ENCODE data around the gene TAMM41.

Gene TAMM41

GRCh38 chr3:11829416-11829815 is 17.3 kb downstream of the TAMM41 start:
- DNase-seq (ENCODE audit: insufficient read length, low spot score), result no peak
- TF ChIP-seq POLR2A (IDR thresholded peaks at IDR 0.05; ENCODE audit: low read depth, low read length), result no peak
- FAIRE-seq, result no peak

GRCh38 chr3:11826628-11827265 is 19.9 kb downstream of the TAMM41 start:
- DNase-seq (ENCODE audit: insufficient read length, low spot score), result no peak
- no peak for TF ChIP-seq POLR2A (IDR thresholded peaks at IDR 0.05; ENCODE audit: low read depth, low read length)
- no peak for FAIRE-seq

- DNase-seq (ENCODE audit: insufficient read length, low spot score) (no peak), FAIRE-seq (no peak)
- no peak for TF ChIP-seq POLR2A (IDR thresholded peaks at IDR 0.05; ENCODE audit: low read depth, low read length)
These were observed 21.4 kb downstream of the TAMM41 start for GRCh38 chr3:11825301-11825700.

- peak; percentile 58 for DNase-seq (ENCODE audit: insufficient read length, low spot score)
- TF ChIP-seq POLR2A (IDR thresholded peaks at IDR 0.05; ENCODE audit: low read depth, low read length), result no peak
- FAIRE-seq, result peak; percentile 98
These were observed 26.1 kb downstream of the TAMM41 start for GRCh38 chr3:11820531-11821041.

- DNase-seq (ENCODE audit: insufficient read length, low spot score) (no peak), FAIRE-seq (peak; percentile 61)
- no peak for TF ChIP-seq POLR2A (IDR thresholded peaks at IDR 0.05; ENCODE audit: low read depth, low read length)
These were observed 27.5 kb downstream of the TAMM41 start for GRCh38 chr3:11819146-11819689.

- DNase-seq (ENCODE audit: insufficient read length, low spot score) (no peak), FAIRE-seq (peak; percentile 93)
- no peak for TF ChIP-seq POLR2A (IDR thresholded peaks at IDR 0.05; ENCODE audit: low read depth, low read length)
These were observed 28.7 kb downstream of the TAMM41 start for GRCh38 chr3:11818033-11818432.

GRCh38 chr3:11815111-11815510 is 31.6 kb downstream of the TAMM41 start:
- TF ChIP-seq POLR2A (IDR thresholded peaks at IDR 0.05; ENCODE audit: low read depth, low read length), result no peak
- DNase-seq (ENCODE audit: insufficient read length, low spot score) (no peak), FAIRE-seq (no peak)

- FAIRE-seq, result no peak
- no peak for DNase-seq (ENCODE audit: insufficient read length, low spot score)
- no peak for TF ChIP-seq POLR2A (IDR thresholded peaks at IDR 0.05; ENCODE audit: low read depth, low read length)
These were observed 32.0 kb downstream of the TAMM41 start for GRCh38 chr3:11814663-11815062.

GRCh38 chr3:11810276-11810675 is 36.4 kb downstream of the TAMM41 start:
- no peak for FAIRE-seq
- DNase-seq (ENCODE audit: insufficient read length, low spot score), result no peak
- no peak for TF ChIP-seq POLR2A (IDR thresholded peaks at IDR 0.05; ENCODE audit: low read depth, low read length)

GRCh38 chr3:11808231-11808630 is 38.5 kb downstream of the TAMM41 start:
- no peak for FAIRE-seq

GRCh38 chr3:11807686-11808085 is 39.0 kb downstream of the TAMM41 start:
- FAIRE-seq (no peak), DNase-seq (ENCODE audit: insufficient read length, low spot score) (no peak)
- no peak for TF ChIP-seq POLR2A (IDR thresholded peaks at IDR 0.05; ENCODE audit: low read depth, low read length)

More at GRCh38 chr3:11808231-11808630, 38.5 kb downstream of the TAMM41 start:
- DNase-seq (ENCODE audit: insufficient read length, low spot score), result no peak
- TF ChIP-seq POLR2A (IDR thresholded peaks at IDR 0.05; ENCODE audit: low read depth, low read length), result no peak

GRCh38 chr3:11805716-11806115 is 41.0 kb downstream of the TAMM41 start:
- TF ChIP-seq POLR2A (IDR thresholded peaks at IDR 0.05; ENCODE audit: low read depth, low read length), result no peak
- FAIRE-seq (no peak), DNase-seq (ENCODE audit: insufficient read length, low spot score) (no peak)

- peak; percentile 41 for DNase-seq (ENCODE audit: insufficient read length, low spot score)
- peak; percentile 83 for FAIRE-seq
- no peak for TF ChIP-seq POLR2A (IDR thresholded peaks at IDR 0.05; ENCODE audit: low read depth, low read length)
These were observed 42.5 kb downstream of the TAMM41 start for GRCh38 chr3:11803977-11804892.

GRCh38 chr3:11799791-11800190 is 46.9 kb downstream of the TAMM41 start:
- FAIRE-seq, result no peak
- no peak for TF ChIP-seq POLR2A (IDR thresholded peaks at IDR 0.05; ENCODE audit: low read depth, low read length)
- no peak for DNase-seq (ENCODE audit: insufficient read length, low spot score)

All from H54 (cell line).